Measurements from ENCODE around the gene AGMAT.

AGMAT gene, protein sequence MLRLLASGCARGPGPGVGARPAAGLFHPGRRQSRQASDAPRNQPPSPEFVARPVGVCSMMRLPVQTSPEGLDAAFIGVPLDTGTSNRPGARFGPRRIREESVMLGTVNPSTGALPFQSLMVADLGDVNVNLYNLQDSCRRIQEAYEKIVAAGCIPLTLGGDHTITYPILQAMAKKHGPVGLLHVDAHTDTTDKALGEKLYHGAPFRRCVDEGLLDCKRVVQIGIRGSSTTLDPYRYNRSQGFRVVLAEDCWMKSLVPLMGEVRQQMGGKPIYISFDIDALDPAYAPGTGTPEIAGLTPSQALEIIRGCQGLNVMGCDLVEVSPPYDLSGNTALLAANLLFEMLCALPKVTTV

GRCh38 chr1:15584489-15585363 is at the start of gene AGMAT:
AGMAT (minus strand) TSS chr1:15585051; CDS start chr1:15584967, 84 bp downstream.
- peak; percentile 79 for DNase-seq (ENCODE audit: low spot score)

- DNase-seq (ENCODE audit: low spot score) = no peak
These were observed 49.0 kb upstream of the AGMAT start for GRCh38 chr1:15633756-15634420.

- no peak for DNase-seq (ENCODE audit: low spot score)
These were observed 43.2 kb upstream of the AGMAT start for GRCh38 chr1:15628003-15628402.

- no peak for DNase-seq (ENCODE audit: low spot score)
These were observed 42.6 kb upstream of the AGMAT start for GRCh38 chr1:15627343-15627988.

GRCh38 chr1:15626269-15626950 is 41.6 kb upstream of the AGMAT start:
- no peak for DNase-seq (ENCODE audit: low spot score)

GRCh38 chr1:15625056-15625917 is 40.4 kb upstream of the AGMAT start:
- no peak for DNase-seq (ENCODE audit: low spot score)

GRCh38 chr1:15624133-15624714 is 39.4 kb upstream of the AGMAT start:
- DNase-seq (ENCODE audit: low spot score) = no peak

DNA sequence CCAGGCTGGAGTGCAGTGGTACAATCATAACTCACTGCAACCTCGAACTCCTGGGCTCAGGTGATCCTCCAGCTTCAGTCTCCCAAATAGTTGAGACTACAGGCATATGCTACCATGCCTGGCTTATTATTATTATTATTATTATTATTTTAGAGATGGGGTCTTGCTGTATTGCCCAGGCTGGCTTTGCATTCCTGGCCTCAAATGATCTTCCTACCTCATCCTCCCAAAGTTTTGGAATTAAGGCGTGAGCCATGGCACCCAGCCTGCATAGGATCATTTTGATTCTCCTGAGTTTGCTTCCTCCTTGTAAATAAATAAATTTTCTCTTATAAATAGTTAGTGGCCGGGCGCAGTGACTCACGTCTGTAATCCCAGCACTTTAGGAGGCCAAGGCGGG is 38.6 kb upstream of the AGMAT start:
- DNase-seq (ENCODE audit: low spot score) = no peak

- DNase-seq (ENCODE audit: low spot score) = no peak
These were observed 38.0 kb upstream of the AGMAT start for GRCh38 chr1:15622712-15623373.

- DNase-seq (ENCODE audit: low spot score) = no peak
These were observed 37.1 kb upstream of the AGMAT start for GRCh38 chr1:15621975-15622374.

GRCh38 chr1:15620902-15621682 is 36.2 kb upstream of the AGMAT start:
- DNase-seq (ENCODE audit: low spot score) = no peak

DNA sequence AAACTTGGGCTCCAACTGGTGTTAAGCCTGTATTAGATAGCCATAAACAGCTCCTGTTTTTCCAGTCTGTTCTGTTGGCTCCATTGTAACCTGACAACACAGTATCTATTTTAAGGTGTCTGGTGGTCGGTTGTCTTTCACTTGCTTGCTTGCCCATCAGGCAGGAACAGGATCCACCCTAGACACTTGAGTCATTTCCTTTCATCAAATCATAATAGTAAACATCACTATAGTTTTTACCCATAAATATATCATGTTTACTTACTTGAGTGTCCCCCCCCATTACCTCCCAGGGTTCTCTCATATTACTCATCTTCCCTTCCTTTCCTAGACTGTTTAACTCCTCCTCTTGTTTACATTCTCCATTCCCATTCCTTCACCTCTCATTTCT is 35.3 kb upstream of the AGMAT start:
- no peak for DNase-seq (ENCODE audit: low spot score)

DNA sequence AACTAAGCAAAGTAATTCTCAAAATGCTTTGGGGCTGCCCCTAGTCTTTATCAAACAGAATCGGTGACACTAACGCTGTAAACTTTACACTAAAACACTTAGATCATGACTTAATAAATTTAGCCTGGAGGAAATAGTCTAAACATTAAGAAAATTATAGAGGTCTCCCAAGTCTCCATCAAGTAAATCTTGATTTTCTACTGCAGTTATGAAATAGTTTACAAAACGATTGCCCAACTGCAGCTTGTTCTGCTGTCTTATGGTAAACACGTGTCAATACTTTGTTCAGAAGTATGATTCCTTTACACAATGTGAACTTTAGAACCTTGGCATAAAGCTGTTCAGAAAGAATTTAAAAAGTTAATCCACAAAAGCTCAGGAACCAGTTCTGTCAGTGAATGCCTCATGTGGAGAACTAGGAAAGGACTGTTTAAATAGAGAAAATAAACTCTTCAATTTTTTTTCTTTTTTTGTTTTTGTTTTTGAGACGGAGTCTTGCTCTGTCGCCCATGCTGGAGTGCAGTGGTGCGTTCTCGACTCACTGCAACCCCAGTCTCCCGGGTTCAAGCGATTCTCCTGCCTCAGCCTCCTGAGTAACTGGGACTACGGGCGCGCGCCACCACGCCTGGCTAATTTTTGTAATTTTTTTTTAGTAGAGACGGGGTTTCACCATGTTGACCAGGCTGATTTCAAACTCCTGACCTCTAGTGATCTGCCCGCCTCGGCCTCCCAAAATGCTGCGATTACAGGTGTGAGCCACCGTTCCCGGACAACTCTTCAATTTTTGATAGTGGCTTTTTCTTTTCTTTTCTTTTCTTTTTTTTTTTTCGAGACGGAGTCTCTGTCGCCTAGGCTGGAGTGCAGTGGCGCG is 34.0 kb upstream of the AGMAT start:
- no peak for DNase-seq (ENCODE audit: low spot score)

- no peak for DNase-seq (ENCODE audit: low spot score)
These were observed 33.3 kb upstream of the AGMAT start for GRCh38 chr1:15618077-15618654.

GRCh38 chr1:15617173-15618076 is 32.6 kb upstream of the AGMAT start, which contains the start of gene DDI2:
DDI2 (plus strand) TSS chr1:15617458; CDS start chr1:15617671, 213 bp downstream.
- peak; percentile 96 for DNase-seq (ENCODE audit: low spot score)
